ENCODE results near the gene POLE3. TPM values are rescaled to one million over a fixed set of nuclear protein-coding genes. Genes with fewer than 3 reads are reported as not detected.
"Not testable (repeated sequence)": the region's sequence is repeated elsewhere in the genome, so short reads cannot be mapped to it uniquely, and the experiment has no call there.

Gene POLE3
- total RNA-seq, 1 donor = 74.1 TPM

DNA sequence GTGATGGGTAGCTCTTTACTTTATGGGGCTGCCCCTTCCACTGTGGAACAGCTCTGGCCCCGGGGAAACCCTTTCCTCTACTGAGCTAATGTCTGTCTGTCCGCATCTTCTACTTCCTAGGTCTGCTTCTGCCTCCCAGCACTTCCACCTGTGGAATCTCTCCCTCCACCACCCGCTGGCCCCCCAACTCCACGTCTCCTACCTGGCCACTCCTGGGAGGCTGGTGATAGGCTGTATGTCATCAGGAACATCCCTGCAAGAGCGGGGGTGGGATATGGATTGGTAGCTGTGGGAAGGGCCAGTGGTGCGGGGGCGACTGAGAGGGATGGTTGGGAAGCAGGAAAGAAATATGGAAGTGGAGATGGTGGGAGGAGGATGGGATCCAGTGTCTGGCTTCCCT lies 18.6 kb downstream of the POLE3 start:
- H3K27me3 ChIP-seq (ENCODE audit: insufficient read depth, low read length) = no peaks in the 10 kb centered on the region
- H3K4me1 ChIP-seq (ENCODE audit: insufficient read depth, low read length) = no peaks in the 10 kb centered on the region
- H3K9me3 ChIP-seq (ENCODE audit: low read depth, low read length) = no peaks in the 10 kb centered on the region
- H3K4me3 ChIP-seq (ENCODE audit: low read length) = no peak overlapping the region

DNA sequence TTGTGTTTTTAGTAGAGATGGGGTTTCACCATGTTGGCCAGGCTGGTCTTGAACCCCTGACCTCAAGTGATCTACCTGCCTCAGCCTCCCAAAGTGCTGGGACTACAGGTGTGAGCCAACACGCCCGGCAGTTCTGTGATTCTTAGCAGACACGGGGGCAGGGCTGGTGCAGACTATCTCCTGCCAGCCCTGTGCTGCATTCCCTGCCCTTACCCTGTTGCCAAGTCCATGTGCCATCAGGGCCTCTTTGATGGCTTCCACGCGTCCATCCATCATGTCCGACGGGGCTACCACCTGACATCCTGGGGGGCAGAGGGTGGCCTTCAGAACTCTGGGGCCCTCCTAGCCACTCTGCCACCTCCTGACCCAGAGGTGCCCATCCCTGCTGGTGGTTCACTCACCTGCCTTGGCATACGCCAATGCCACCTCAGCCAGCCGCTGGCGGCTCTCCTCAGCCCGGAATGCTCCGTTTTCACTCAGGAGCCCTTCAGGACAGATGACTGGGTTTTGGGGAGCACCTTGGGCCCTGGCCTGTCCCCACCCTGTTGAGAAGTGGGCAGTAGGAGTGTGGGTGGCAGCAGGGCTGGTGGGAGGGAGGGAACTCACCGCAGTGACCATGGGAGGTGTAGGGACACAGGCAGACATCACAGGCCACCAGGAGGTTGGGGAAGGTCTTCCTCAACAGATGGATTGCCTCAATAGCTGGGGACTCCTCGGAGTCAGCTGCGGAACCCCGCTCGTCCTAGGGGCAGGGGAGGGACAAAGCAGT lies 20.1 kb downstream of the POLE3 start:
- Histone ChIP-seq H3K27me3 (ENCODE audit: insufficient read depth, low read length) (no peaks in the 10 kb centered on the region), H3K4me3 (ENCODE audit: low read length) (no peak overlapping the region), H3K4me1 (ENCODE audit: insufficient read depth, low read length) (peaks cover 6% of the 10 kb centered on the region), H3K9me3 (ENCODE audit: low read depth, low read length) (no peaks in the 10 kb centered on the region)

DNA sequence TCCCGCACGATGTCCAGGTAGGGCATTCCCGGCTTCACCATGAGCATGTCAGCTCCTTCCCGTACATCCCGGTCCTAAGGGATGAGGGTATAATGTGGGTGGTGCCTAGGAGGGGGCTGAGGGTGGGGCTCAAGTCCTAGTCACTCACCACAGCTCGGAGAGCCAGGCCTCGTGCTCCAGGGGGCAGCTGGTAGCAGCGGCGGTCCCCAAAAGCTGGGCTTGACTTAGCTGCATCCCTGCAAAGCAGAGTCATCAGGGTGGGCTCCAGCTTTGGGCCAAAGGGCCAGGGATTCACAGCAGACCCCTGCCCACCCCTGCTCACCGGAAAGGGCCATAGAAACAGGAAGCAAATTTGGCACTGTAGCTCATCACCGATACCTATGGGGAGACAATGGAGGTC lies 21.0 kb downstream of the POLE3 start:
- Histone ChIP-seq H3K27me3 (ENCODE audit: insufficient read depth, low read length) (no peaks in the 10 kb centered on the region), H3K4me1 (ENCODE audit: insufficient read depth, low read length) (peaks cover 6% of the 10 kb centered on the region), H3K4me3 (ENCODE audit: low read length) (no peak overlapping the region), H3K9me3 (ENCODE audit: low read depth, low read length) (no peaks in the 10 kb centered on the region)

DNA sequence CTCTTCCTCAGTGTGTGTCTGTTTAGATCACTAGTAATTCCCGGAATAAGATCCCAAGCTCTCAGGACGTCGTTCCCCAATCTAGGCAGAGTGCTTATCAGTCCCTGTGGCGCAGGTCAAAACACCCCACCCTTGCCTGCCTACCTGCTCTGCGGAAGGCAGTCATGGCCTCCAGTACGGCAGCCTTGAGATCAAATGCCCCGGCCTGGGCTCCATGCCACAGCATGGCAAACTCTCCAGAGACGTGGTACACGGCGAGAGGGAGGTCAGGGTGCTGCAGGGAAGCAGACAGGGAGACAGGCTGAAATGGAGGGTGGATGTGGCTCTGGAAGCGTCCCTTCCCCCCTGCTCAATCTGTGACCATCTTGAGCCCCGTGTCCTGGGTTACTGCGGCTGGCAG lies 21.6 kb downstream of the POLE3 start:
- no peaks in the 10 kb centered on the region for H3K9me3 ChIP-seq (ENCODE audit: low read depth, low read length)
- H3K4me3 ChIP-seq (ENCODE audit: low read length) = no peak overlapping the region
- no peaks in the 10 kb centered on the region for H3K27me3 ChIP-seq (ENCODE audit: insufficient read depth, low read length)
- peaks cover 6% of the 10 kb centered on the region for H3K4me1 ChIP-seq (ENCODE audit: insufficient read depth, low read length)

DNA sequence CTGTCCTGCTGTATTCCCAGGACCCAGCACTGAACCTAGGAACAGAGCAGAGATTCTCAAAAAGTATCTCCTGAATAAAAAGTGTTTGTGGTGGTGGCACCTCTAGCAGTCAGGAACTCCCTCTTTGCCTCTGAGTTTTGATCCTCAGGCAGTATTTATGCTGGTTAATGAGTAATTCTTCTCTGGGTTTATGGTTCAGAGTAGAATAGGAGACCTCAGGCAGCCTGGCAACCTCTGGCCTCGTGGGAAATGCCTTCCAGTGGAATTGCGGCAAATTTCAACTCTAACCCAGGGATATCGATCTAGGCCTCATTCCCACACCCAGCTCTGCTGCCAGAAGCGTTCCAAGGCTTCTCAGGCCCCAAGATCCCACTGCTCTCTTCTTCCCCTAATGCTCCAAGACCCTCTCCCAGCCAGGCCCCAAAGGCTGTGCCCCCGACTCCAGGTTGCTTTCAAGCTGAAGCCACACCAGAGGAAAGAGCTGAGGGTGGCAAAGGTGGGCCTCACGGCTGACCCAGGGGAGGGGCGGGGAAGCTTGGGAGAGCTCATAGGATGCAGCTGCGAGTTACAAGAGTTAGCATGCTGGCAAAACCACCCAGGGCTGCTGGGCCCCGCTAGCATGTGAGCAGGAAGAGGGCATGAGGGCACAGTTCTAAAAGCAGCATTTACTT lies 22.8 kb downstream of the POLE3 start:
- no peaks in the 10 kb centered on the region for H3K27me3 ChIP-seq (ENCODE audit: insufficient read depth, low read length)
- peaks cover 6% of the 10 kb centered on the region for H3K4me1 ChIP-seq (ENCODE audit: insufficient read depth, low read length)
- no peak overlapping the region for H3K4me3 ChIP-seq (ENCODE audit: low read length)
- H3K9me3 ChIP-seq (ENCODE audit: low read depth, low read length) = no peaks in the 10 kb centered on the region

DNA sequence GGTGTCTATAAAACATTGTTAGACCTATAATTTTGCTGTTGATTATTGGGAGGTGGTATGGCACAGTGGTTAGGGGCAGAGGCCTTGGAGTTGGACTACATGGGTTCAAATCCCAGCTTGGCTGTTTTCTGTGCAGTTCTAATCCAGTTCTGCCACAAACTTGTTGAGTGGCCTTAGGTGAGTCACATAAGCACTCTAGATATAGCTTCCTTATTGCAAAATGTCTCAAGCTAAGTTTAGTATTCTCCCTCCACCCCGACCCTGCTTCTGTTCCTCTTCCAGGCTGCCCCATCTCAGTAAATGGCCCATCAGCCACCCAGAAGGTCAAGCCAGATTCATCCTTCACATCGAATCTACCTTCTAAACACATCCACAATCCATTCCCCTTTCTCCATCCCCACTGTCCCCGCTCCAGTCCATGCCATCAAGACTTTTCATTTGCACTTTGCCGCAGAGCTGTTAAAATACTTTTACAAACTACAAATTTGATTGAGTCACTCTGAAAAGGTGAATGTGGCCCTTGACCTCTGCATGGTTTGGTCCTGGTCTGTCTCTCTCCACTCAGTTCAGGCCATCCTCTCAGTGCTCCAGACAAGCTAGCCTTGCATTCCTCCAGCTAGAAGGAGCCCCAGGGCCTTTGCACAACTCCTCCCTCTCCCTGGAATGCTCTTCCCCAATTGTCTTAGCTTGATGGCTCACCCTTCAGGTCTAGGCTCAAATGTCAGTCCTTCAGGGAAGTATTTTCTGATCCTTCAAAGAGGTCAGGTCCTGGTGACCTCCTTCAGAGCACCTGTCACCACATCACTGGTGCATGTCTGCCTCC lies 23.7 kb downstream of the POLE3 start:
- H3K4me3 ChIP-seq (ENCODE audit: low read length) = no peak overlapping the region

DNA sequence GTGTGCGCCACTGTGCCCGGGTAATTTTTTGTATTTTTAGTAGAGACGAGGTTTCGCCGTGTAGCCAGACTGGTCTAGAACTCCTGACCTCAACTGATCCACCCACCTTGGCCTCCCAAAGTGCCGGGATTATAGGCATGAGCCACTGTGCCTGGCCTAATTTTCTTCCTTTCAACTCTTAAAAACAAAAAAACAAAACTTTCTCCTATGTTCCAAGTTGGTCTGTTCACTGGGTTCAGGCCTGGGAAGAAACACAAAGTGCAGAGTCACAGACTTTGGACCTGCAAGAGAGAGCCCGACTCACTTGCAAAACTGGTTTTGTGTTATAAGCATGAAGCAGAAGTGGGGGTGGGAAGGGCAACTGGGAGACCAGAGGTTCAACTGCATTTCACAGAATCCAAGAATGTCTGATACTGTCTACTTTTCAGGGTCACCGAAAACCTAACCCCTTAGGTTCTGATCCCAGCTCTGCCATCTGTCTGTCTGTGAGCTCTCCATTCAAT lies 28.5 kb downstream of the POLE3 start:
- no peaks in the 10 kb centered on the region for H3K9me3 ChIP-seq (ENCODE audit: low read depth, low read length)
- H3K4me3 ChIP-seq (ENCODE audit: low read length) = no peak overlapping the region
- no peaks in the 10 kb centered on the region for H3K27me3 ChIP-seq (ENCODE audit: insufficient read depth, low read length)
- H3K4me1 ChIP-seq (ENCODE audit: insufficient read depth, low read length) = peaks cover 9% of the 10 kb centered on the region

More for the DNA sequence above, 23.7 kb downstream of the POLE3 start:
- Histone ChIP-seq H3K27me3 (ENCODE audit: insufficient read depth, low read length) (no peaks in the 10 kb centered on the region), H3K9me3 (ENCODE audit: low read depth, low read length) (no peaks in the 10 kb centered on the region), H3K4me1 (ENCODE audit: insufficient read depth, low read length) (peaks cover 6% of the 10 kb centered on the region)

DNA sequence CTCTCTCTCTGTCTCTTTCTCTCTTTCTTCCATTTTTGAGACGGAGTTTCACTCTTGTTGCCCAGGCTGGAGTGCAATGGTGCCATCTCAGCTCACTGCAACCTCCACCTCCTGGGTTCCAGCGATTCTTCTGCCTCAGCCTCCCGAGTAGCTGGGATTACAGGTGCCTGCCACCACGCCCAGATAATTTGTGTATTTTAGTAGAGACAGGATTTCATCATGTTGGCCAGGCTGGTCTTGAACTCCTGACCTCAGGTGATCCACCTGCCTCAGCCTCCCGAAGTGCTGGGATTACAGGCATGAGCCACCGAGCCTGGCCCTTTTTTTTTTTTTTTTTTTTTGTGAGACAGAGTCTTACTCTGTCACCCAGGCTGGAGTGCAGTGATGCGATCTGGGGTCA lies 29.0 kb downstream of the POLE3 start:
- H3K4me3 ChIP-seq (ENCODE audit: low read length); H3K4me1 ChIP-seq (ENCODE audit: insufficient read depth, low read length); H3K27me3 ChIP-seq (ENCODE audit: insufficient read depth, low read length); H3K9me3 ChIP-seq (ENCODE audit: low read depth, low read length): not testable (repeated sequence)

DNA sequence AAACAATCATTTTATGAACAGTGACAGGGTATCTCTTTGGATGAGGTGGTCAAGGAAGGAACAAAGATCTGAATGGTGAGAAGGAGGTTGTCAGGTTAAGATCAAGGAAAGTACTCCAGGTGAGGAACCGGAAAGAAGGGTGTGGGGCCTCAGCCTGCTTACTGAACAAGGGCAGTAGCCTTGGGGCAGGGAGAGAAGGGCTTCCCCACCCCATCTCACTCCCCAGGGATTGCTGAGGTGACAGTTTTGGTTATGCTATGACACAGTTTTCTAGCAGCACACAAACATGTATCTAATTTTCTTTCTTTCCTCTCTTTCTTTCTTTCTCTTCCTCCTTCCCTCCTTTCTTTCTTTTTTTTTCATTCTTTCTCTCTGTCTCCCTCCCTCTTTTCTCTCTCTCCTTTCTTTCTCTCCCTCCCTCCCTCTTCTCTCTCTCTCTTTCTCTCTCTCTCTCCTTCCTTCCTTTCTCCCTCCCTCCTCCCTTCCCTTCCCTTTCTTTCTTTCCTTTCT lies 29.6 kb downstream of the POLE3 start:
- Histone ChIP-seq H3K4me3 (ENCODE audit: low read length) (no peak overlapping the region), H3K27me3 (ENCODE audit: insufficient read depth, low read length) (no peaks in the 10 kb centered on the region), H3K4me1 (ENCODE audit: insufficient read depth, low read length) (peaks cover 4% of the 10 kb centered on the region), H3K9me3 (ENCODE audit: low read depth, low read length) (no peaks in the 10 kb centered on the region)

DNA sequence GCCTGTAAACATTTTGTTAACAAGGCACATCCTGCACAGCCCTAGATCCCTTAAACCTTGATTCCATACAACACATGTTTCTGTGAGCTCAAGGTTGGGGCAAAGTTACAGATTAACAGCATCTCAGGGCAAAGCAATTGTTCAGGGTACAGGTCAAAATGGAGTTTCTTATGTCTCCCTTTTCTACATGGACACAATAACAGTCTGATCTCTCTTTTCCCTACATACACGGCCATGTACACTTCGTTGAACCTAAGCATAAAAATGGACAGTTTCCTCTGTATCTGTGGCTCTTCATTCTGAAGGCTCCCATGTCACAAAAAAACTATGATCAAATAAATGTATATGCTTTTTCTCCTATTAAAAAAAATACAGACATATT lies 30.7 kb downstream of the POLE3 start:
- peaks cover 12% of the 10 kb centered on the region for H3K4me1 ChIP-seq (ENCODE audit: insufficient read depth, low read length)
- H3K4me3 ChIP-seq (ENCODE audit: low read length); H3K9me3 ChIP-seq (ENCODE audit: low read depth, low read length): not testable (repeated sequence)

DNA sequence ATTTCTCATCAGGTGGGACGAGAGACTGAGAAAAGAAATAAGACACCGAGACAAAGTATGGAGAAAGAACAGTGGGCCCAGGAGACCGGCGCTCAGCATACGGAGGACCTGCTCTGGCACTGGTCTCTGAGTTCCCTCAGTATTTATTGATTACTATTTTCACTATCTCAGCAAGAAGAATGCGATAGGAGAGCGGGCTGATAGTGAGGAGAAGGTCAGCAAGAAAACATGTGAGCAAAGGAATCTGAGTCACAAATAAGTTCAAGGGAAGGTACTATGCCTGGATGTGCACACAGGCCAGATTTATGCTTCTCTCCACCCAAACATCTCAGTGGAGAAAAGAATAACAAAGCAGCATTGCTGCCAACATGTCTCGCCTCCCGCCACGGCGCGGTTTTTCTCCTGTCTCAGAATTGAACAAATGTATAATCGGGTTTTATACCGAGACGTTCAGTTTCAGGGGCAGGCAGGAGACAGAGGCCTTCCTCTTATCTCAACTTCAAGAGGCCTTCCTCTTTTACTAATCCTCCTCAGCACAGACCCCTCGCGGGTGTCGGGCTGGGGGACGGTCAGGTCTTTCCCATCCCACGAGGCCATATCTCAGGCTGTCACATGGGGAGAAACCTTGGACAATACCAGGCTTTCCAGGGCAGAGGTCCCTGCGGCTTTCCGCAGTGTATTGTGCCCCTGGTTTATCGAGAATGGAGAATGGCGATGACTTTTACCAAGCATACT lies 31.2 kb downstream of the POLE3 start:
- not testable (repeated sequence) for H3K9me3 ChIP-seq (ENCODE audit: low read depth, low read length); H3K27me3 ChIP-seq (ENCODE audit: insufficient read depth, low read length); H3K4me3 ChIP-seq (ENCODE audit: low read length)
- H3K4me1 ChIP-seq (ENCODE audit: insufficient read depth, low read length) = peaks cover 12% of the 10 kb centered on the region

More for the DNA sequence above, 30.7 kb downstream of the POLE3 start:
- H3K27me3 ChIP-seq (ENCODE audit: insufficient read depth, low read length) = not testable (repeated sequence)

DNA sequence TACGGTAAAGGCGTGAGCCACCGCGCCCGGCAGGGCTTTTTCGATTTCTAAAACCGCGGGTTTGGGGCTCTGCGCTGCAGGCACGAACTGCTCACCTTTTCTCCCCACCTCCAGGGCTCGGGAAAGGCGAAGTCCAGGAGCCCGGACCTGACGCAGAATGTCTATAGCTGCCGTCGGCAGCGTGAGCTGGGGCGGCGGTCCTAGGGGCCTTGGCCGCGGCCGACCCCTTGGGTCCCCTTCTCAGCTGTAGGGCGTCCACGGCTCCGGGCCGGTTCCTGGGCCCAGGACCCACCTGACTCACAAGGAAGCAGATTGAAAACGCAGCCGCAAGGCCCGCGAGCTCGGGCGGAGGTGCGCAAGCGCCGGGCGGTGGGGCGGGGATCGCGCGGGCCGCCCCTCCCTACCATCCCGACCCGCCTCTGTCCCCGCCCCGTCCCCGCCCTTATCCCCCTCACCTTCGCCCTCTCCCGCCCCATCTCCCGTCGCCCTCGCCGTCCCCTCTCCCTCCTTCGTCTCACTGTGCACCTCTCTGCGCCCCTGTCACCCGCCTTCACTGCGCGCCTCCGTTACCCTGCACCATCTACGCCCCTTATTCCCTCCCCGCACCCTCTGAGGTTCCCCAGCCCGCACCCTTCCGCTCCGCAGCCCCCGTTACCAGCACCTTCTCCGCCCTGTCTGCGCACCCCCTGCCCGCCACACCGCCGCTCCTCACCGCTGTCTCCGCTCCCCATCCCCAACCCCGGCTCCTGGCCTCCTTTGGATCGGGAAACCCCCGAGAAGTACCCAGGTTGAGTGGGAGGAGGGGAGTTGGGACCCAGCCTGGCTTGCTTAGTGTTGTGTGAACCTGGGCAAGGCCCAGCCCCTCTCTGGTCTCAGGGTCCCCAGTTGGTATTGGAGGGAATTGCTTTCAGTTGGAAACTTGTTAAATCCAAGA lies 33.6 kb downstream of the POLE3 start, which contains the start of gene HDHD3:
HDHD3 (minus strand) TSS at position 353 of the 934 bp plus-strand sequence. CDS start 2,632 bp downstream, outside the sequence.
- peak within 1 kb of the TSS; percentile 77 for H3K4me3 ChIP-seq (ENCODE audit: low read length)
- H3K9me3 ChIP-seq (ENCODE audit: low read depth, low read length) = no peaks in the 10 kb centered on the region
- no peaks in the 10 kb centered on the region for H3K27me3 ChIP-seq (ENCODE audit: insufficient read depth, low read length)
- peaks cover 12% of the 10 kb centered on the region for H3K4me1 ChIP-seq (ENCODE audit: insufficient read depth, low read length)

DNA sequence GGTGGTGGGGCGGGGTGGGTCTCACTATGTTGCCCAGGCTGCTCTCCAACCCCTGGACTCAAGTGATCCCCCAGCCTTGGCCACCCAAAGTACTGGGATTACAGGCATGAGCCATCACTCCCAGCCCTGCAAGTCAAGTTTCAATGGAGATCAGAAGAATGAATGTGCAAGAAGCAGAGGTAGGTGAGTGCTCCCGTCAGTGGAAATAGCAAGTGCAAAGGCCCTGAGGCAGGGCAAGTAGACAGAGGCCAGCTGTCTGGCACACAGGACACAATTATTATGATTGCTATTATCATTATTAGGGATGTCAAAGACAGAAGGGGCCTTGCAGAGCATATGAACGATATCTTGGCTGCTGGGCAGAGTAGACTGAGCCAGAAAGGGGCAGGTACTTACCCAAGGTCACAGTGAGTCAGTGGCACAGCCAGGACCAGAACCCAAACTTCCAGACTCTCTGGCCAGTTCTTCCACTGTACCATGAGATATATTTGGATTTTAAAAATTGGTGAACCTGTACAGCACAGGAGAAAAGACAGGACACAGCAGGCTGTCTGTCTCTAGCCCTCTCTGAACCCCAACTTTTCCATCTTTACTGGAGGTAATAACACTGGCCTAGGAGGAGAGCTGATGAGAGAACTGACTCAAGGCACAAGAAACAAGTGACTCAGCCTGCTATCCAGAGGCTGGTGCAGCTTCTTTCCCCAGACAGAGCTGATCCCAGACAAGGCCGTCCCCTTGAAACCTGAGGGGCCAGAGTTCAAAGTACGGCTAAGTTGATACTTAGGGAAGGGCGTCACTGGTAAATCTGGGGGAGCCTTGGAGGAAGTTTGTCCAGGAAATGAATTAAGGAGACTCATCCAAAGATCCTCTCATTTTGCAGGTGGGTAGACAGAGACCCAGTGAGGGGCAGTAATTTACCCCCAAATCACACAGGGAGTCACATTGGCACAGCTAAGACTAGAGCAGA lies 35.1 kb downstream of the POLE3 start:
- peaks cover 12% of the 10 kb centered on the region for H3K4me1 ChIP-seq (ENCODE audit: insufficient read depth, low read length)
- H3K27me3 ChIP-seq (ENCODE audit: insufficient read depth, low read length) = no peaks in the 10 kb centered on the region
- H3K4me3 ChIP-seq (ENCODE audit: low read length) = peak overlapping the region; percentile 31
- no peaks in the 10 kb centered on the region for H3K9me3 ChIP-seq (ENCODE audit: low read depth, low read length)

All from mononuclear cell (primary cell).